NCI-H69 (cell line): ENCODE measurements around the gene TMEM41B.
"Not testable (repeated sequence)": the region's sequence is repeated elsewhere in the genome, so short reads cannot be mapped to it uniquely, and the experiment has no call there.

Experiments
- DNase-seq: peaks from one replicate; lab custom pipeline; 2025; lab: John Stamatoyannopoulos, UW

TMEM41B gene

DNA sequence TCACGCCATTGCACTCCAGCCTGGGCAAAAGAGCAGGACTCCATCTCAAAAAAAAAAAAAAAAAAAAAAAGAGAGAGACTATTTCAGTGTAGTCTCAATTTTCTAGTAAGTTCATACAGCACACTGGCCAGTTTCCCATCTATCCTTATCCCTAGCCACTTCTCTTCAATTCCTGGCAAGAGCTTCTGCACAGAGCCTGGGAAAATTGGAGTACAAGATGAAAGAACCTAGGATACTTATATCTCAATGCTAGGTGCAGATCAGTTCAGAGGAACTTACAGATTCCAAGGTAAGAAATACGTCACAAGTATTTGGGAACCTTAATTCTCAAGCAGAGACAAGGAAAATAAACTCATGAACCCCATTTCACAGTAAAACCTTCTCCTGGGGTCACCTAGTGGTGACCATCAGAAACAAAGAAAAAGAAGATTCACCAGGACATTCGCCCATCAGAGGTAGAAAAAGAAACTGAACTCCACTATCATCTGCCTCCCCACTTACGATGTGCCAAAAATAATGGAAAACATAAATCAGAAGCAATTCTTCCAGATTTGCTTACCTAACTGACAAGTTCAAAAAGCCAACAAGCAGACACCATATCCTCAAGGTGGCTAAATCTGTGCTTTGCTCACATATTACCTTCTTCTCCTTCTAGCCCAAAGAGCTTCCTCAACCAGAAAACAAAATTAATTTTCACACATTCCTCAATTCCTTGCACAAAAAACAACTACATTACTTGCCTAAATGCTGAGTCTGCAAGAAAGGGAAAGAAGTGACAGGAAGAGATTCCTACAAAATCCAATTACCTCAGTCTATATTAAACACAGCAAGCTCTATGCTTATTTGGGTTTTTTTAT, 54.2 kb downstream of the TMEM41B start:
- no peak for DNase-seq

DNA sequence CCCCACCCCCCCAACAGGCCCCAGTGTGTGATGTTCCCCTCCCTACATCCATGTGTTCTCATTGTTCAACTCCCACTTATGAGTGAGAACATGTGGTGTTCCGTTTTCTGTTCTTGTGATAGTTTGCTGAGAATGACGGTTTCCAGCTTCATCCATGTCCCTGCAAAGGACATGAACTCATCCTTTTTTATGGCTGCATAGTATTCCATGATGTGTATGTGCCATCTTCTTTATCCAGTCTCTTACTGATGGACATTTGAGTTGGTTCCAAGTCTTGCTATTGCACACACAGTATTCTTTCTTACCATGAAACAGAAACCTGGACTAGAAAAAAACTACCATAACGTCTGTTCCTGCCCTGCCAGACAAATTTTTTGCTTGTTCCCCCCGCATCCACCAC, 56.1 kb downstream of the TMEM41B start:
- DNase-seq, result not testable (repeated sequence)

DNA sequence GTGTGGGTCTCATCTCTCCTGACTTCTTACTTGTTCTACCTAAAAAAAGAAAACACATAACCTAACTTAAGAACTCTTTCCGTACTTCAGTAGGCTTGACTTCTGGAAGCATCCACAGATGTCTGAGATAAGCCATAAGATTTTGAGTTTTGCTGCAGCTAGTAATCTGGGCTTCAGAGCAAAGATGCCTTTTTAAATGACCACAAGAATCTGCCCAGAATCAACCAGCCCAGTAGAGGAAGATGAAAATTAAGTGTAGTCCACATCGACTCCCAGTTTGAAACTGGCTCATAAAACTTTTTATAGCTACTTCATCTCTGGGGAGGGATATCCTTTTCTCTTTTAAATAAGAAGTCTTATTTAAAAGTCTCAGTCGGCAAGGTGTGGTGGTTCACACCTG, 60.0 kb downstream of the TMEM41B start:
- DNase-seq, result no peak

DNA sequence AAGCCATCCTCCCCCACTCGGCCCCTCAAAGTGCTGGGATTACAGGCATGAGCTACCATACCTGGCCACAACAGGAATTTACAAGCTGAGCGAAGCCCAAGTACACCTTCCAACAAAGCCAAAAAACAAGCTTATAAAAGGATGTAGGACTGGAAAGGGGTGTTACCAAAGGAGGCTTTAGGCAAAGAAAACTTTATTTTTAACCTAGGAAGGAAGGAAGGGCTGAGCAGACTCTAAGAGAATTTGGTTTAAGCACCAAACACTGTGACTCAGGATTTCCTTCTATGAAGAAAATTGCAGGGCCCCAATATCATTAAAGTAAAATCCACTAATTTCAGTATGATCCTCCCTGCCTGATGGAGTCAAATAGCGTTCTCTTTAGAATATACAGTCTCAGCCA, 61.3 kb downstream of the TMEM41B start:
- DNase-seq, result no peak

DNA sequence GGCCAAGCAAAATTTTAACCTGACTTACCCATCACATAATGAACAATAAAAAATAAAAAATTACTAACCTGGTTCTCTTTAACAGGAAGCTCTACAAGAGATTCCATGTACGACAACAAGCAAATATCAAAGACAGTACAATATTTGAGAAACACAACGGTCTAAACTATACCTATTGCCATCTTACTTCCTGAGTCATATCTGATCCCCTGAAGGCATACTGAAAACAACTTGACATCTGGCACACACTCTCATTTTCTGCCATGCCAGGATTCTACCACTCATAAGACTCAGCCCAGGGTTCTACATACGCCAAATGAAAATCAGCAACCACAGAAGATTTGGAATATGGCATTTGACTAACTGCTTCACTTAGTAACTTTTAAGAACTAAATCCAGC, 63.1 kb downstream of the TMEM41B start:
- DNase-seq, result peak; percentile 74

DNA sequence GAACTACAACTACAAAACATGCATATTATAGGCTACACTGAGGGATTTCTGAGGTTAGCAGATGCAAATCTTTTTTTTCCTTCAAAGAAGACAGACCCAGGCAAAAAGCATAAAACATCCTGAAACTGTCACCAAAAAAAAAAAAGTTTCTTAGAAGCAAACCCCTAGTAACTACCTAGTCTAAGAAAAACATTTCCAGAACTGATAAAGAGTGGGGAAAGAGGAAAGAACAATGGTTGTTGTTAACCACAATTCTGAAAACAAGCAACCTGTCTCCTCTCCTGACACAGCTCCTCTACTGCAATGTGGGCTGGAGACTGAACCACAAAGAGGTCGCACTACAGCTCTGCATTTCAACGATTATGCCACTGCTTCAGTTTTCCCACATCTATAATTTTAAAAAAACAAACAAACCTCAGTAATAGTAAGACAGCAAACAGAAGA, 64.2 kb downstream of the TMEM41B start:
- DNase-seq, result no peak

DNA sequence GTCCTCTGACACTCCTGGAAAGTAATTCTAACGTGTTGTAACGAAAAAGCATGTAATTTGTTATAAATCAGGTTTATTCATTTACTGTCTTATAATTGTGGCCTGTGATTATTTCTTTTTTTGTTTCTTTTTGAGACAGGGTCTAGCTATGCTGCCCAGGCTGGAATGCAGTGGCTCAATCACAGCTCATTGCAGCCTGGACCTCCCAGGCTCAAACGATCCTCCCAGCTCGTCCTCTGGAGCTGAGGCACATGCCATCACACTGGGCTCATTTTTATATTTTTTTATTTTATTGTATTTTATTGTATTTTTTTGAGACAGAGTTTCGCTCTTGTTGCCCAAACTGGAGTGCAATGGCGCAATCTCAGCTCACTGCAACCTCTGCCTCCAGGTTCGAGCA, 65.1 kb downstream of the TMEM41B start:
- DNase-seq, result no peak

DNA sequence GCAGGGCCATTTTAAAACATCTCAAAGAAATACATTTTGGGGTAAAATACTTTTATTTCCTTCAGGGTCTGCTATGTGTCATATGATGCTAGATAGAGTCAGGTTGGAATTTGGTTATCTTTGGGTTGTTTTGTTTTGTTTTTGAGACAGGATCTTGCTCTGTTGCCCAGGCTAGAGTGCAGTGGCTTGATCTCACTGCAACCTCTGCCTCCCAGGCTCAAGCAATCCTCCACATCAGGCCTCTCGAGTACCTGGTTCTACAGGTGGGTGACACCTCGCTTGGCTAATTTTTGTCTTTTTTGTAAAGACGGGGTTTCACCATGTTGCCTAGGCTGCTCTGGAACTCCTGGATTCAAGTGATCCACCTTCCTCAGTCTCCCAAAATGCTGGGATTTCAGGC, 66.5 kb downstream of the TMEM41B start:
- DNase-seq, result no peak

DNA sequence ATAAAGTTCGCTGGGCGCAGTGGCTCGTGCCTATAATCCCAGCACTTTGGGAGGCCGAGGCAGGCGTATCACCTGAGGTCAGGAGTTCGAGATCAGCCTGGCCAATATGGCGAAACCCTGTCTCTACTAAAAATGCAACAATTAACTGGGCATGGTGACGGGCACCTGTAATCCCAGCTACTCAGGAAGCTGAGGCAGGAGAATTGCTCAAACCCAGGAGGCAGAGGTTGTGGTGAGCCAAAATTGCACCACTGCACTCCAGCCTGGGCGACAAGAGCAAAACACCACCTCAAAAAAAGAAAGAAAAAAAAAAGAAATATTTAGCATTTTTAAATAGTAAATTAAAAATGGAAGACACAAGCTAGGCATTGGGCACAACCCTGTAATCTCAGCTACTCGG, 78.2 kb downstream of the TMEM41B start:
- not testable (repeated sequence) for DNase-seq

DNA sequence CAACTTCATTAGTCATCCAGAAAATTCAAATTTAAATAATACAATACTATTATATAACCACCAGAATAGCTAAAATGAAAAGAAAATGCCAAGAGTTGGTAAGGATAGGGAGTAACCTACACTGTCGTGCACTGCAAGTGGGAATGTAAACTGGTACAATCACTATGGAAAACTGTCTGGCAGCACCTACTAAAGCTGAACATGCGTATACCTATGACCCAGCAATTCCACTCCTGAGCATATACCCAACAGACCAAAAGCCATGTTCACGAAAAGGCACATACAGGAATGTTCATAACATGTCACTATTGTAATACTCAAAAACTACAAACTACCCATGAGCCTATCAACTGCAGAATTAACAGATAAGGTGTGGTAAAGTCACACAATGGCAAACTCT, 81.9 kb downstream of the TMEM41B start:
- no peak for DNase-seq

DNA sequence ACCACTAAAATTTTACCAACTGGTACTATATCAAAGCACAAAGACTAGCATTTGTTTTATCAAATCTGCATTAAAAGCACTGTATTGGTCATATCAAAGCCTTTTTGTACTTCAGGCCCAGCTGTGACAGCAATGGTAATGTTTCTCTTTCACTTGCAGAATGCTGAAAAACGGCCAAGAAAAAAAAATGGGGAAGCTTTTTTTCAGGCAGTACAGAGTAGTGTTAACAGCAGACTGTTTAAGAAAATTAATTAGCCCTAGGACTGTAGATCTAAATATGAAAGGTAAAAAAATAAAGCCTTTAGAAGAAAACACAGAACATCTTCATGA, 82.6 kb downstream of the TMEM41B start:
- DNase-seq, result no peak
